HG02798 (cell line): Measurements from ENCODE around the gene DOCK10.

Experiments
- ATAC-seq: cut with Tn5 transposase; IDR thresholded peaks from one replicate; pipeline ENCODE4 v1.9.1; 2021; ENCODE audit warnings: mild to moderate bottlenecking; ENCODE audit not compliant: unreplicated experiment, poor library complexity

The DOCK10 gene

GRCh38 chr2:225017098-225017685 is 25.1 kb downstream of the DOCK10 start:
- no peak for ATAC-seq

- ATAC-seq = no peak
These were observed 28.6 kb downstream of the DOCK10 start for GRCh38 chr2:225013425-225014365.

- no peak for ATAC-seq
These were observed 30.7 kb downstream of the DOCK10 start for GRCh38 chr2:225011585-225011984.

GRCh38 chr2:225010804-225011203 is 31.5 kb downstream of the DOCK10 start:
- ATAC-seq = no peak

- ATAC-seq = peak; percentile 27
These were observed 32.5 kb downstream of the DOCK10 start for GRCh38 chr2:225009768-225010167.

- ATAC-seq = peak; percentile 26
These were observed 33.3 kb downstream of the DOCK10 start for GRCh38 chr2:225008935-225009334.

GRCh38 chr2:225008179-225008856 is 34.0 kb downstream of the DOCK10 start:
- ATAC-seq = peak; percentile 65

GRCh38 chr2:225006730-225007129 is 35.5 kb downstream of the DOCK10 start:
- ATAC-seq = no peak

- ATAC-seq = no peak
These were observed 37.7 kb downstream of the DOCK10 start for GRCh38 chr2:225004597-225004996.

- ATAC-seq = peak; percentile 91
These were observed 39.6 kb downstream of the DOCK10 start for GRCh38 chr2:225002656-225003045.

- peak; percentile 67 for ATAC-seq
These were observed 40.1 kb downstream of the DOCK10 start for GRCh38 chr2:225002039-225002655.

- no peak for ATAC-seq
These were observed 42.5 kb downstream of the DOCK10 start for GRCh38 chr2:224999754-225000153.

- no peak for ATAC-seq
These were observed 42.9 kb downstream of the DOCK10 start for GRCh38 chr2:224999321-224999720.

GRCh38 chr2:224997802-224998201 is 44.5 kb downstream of the DOCK10 start:
- ATAC-seq = no peak

GRCh38 chr2:224995419-224995818 is 46.8 kb downstream of the DOCK10 start:
- ATAC-seq = no peak

GRCh38 chr2:224994242-224994823 is 47.9 kb downstream of the DOCK10 start:
- ATAC-seq = no peak

- ATAC-seq = no peak
These were observed 51.6 kb downstream of the DOCK10 start for GRCh38 chr2:224990710-224991109.

GRCh38 chr2:224987733-224988132 is 54.5 kb downstream of the DOCK10 start:
- no peak for ATAC-seq

- no peak for ATAC-seq
These were observed 55.8 kb downstream of the DOCK10 start for GRCh38 chr2:224986477-224986876.

GRCh38 chr2:224984637-224985036 is 57.6 kb downstream of the DOCK10 start:
- ATAC-seq = no peak
